Measurements from ENCODE around the gene RGS19.
A peak's percentile ranks its signal among the peaks of the same experiment; 100 is the strongest.

GRCh38 chr20:64101731-64102621, 22.7 kb upstream of the RGS19 start:
- TF ChIP-seq MAX (IDR thresholded peaks at IDR 0.05; ENCODE audit: low read depth) (no peak), CTCF (IDR thresholded peaks at IDR 0.05) (peak; percentile 61), PBX3 (IDR thresholded peaks at IDR 0.05) (no peak), CHD2 (IDR thresholded peaks at IDR 0.05; ENCODE audit: low read length, partially characterized antibody) (no peak), TEAD4 (IDR thresholded peaks at IDR 0.05; ENCODE audit: borderline replicate concordance, insufficient read depth) (no peak), EP300 (IDR thresholded peaks at IDR 0.05; ENCODE audit: borderline replicate concordance in 1 of 2, low read depth in 1 of 2, low read length in 1 of 2) (no peak), RXRA (IDR thresholded peaks at IDR 0.05; ENCODE audit: borderline replicate concordance, low read depth) (no peak), EZH2phosphoT487 (IDR thresholded peaks at IDR 0.05; ENCODE audit: borderline replicate concordance, low read depth) (no peak), YY1 (IDR thresholded peaks at IDR 0.05; ENCODE audit: low read depth) (no peak), POLR2AphosphoS5 (IDR thresholded peaks at IDR 0.05; ENCODE audit: low read depth, low read length) (no peak), NFIC (IDR thresholded peaks at IDR 0.05; ENCODE audit: borderline replicate concordance) (no peak), FOXM1 (IDR thresholded peaks at IDR 0.05; ENCODE audit: low read depth) (no peak), NRF1 (IDR thresholded peaks at IDR 0.05; ENCODE audit: low read depth, low read length) (no peak)
- TF ChIP-seq, protein P1, sequence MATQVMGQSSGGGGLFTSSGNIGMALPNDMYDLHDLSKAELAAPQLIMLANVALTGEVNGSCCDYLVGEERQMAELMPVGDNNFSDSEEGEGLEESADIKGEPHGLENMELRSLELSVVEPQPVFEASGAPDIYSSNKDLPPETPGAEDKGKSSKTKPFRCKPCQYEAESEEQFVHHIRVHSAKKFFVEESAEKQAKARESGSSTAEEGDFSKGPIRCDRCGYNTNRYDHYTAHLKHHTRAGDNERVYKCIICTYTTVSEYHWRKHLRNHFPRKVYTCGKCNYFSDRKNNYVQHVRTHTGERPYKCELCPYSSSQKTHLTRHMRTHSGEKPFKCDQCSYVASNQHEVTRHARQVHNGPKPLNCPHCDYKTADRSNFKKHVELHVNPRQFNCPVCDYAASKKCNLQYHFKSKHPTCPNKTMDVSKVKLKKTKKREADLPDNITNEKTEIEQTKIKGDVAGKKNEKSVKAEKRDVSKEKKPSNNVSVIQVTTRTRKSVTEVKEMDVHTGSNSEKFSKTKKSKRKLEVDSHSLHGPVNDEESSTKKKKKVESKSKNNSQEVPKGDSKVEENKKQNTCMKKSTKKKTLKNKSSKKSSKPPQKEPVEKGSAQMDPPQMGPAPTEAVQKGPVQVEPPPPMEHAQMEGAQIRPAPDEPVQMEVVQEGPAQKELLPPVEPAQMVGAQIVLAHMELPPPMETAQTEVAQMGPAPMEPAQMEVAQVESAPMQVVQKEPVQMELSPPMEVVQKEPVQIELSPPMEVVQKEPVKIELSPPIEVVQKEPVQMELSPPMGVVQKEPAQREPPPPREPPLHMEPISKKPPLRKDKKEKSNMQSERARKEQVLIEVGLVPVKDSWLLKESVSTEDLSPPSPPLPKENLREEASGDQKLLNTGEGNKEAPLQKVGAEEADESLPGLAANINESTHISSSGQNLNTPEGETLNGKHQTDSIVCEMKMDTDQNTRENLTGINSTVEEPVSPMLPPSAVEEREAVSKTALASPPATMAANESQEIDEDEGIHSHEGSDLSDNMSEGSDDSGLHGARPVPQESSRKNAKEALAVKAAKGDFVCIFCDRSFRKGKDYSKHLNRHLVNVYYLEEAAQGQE (IDR thresholded peaks at IDR 0.05; ENCODE audit: low read depth, low read length) = no peak

Measured in SK-N-SH (cell line).